HEK293 (cell line): ENCODE measurements around the gene ANKRD6.
"Not testable (repeated sequence)": the region's sequence is repeated elsewhere in the genome, so short reads cannot be mapped to it uniquely, and the experiment has no call there.

Experiments used
- CTCF ChIA-PET: fragments of 350-600 bp; formaldehyde crosslinking; extraction: SDS; loops from one replicate; lab custom pipeline; 2021; ENCODE audit warnings: antibody characterized with exemption; lab: Yijun Ruan, JAX
- POLR2A ChIA-PET: fragments of 300-600 bp; formaldehyde crosslinking; extraction: SDS; loops from one replicate; lab custom pipeline; 2020; ENCODE audit warnings: antibody characterized with exemption, inconsistent platforms; lab: Yijun Ruan, JAX
- H3K27ac ChIP-seq: fragments of 200-500 bp; sonication (Bioruptor generic); 2 replicates; pipeline ENCODE4 v1.5.1; 2014; ENCODE audit warnings: low read depth, low read length, control low read depth, inconsistent platforms; ENCODE audit errors: extremely low read depth
- H3K36me3 ChIP-seq, 2 experiments: fragments of 200-500 bp in 1 of 2; sonication (Bioruptor generic) in 1 of 2; 1 replicate in 1 of 2; 2 replicates in 1 of 2; pipeline ENCODE4 v1.5.1; 2014 to 2017; ENCODE audit warnings: inconsistent platforms in 2 of 2, low read length in 2 of 2; ENCODE audit not compliant: control insufficient read depth in 2 of 2, insufficient read depth in 1 of 2
- H3K4me1 ChIP-seq: fragments of 200-500 bp; sonication (Bioruptor generic); 2 replicates; pipeline ENCODE4 v1.5.1; 2014; ENCODE audit warnings: mild to moderate bottlenecking, low read length, inconsistent platforms; ENCODE audit not compliant: control insufficient read depth, insufficient read depth
- H3K4me3 ChIP-seq: 2 replicates; pipeline ENCODE4 v1.5.1; 2011; ENCODE audit warnings: low read depth, mild to moderate bottlenecking, control low read depth, low read length, moderate library complexity
- H3K9me3 ChIP-seq: fragments of 200-500 bp; sonication (Bioruptor generic); 2 replicates; pipeline ENCODE4 v1.5.1; 2014; ENCODE audit warnings: low read depth, low read length, inconsistent platforms; ENCODE audit not compliant: control insufficient read depth, insufficient read depth
- KLF1 ChIP-seq: fragments of 450-650 bp; formaldehyde crosslinking; IDR thresholded peaks from 2 replicates; pipeline ENCODE4 v1.5.1; 2016; ENCODE audit warnings: missing biosample characterization, missing genetic modification characterization
- SETDB1 ChIP-seq: IDR thresholded peaks from one replicate; pipeline ENCODE4 v1.6.1; 2017; ENCODE audit warnings: mild to moderate bottlenecking, low read length, moderate library complexity, mixed read lengths; ENCODE audit not compliant: insufficient read length
- ZNF280D ChIP-seq: fragments of 450-650 bp; formaldehyde crosslinking; IDR thresholded peaks from 2 replicates; pipeline ENCODE4 v1.5.1; 2016; ENCODE audit warnings: missing biosample characterization, missing genetic modification characterization
- ZNF335 ChIP-seq: fragments of 450-650 bp; formaldehyde crosslinking; conservative IDR thresholded peaks from 2 replicates; pipeline ENCODE4 v1.5.1; 2016; ENCODE audit warnings: missing biosample characterization, missing genetic modification characterization
- ZNF548 ChIP-seq: fragments of 450-650 bp; formaldehyde crosslinking; IDR thresholded peaks from 2 replicates; pipeline ENCODE4 v1.5.1; 2016; ENCODE audit warnings: missing biosample characterization, missing genetic modification characterization
- ZNF621 ChIP-seq: fragments of 450-650 bp; formaldehyde crosslinking; IDR thresholded peaks from 2 replicates; pipeline ENCODE4 v1.5.1; 2017; ENCODE audit warnings: missing biosample characterization, missing genetic modification characterization
- ZNF776 ChIP-seq: fragments of 450-650 bp; formaldehyde crosslinking; IDR thresholded peaks from 2 replicates; pipeline ENCODE4 v1.5.0; 2017; ENCODE audit warnings: missing biosample characterization, missing genetic modification characterization, borderline replicate concordance
- ZNF843 ChIP-seq: fragments of 450-650 bp; formaldehyde crosslinking; IDR thresholded peaks from 2 replicates; pipeline ENCODE4 v1.5.1; 2016; ENCODE audit warnings: missing biosample characterization, missing genetic modification characterization
- TF ChIP-seq, protein P1 (sequence below): fragments of 450-650 bp; formaldehyde crosslinking; IDR thresholded peaks from 2 replicates; pipeline ENCODE4 v1.5.1; 2017; ENCODE audit warnings: missing biosample characterization, missing genetic modification characterization
- TF ChIP-seq, protein P2 (sequence below): fragments of 450-650 bp; formaldehyde crosslinking; IDR thresholded peaks from 2 replicates; pipeline ENCODE4 v1.5.1; 2016; ENCODE audit warnings: missing biosample characterization, missing genetic modification characterization
- TF ChIP-seq, protein P3 (sequence below): fragments of 450-650 bp; formaldehyde crosslinking; IDR thresholded peaks from 2 replicates; pipeline ENCODE4 v1.5.1; 2016; ENCODE audit warnings: missing biosample characterization, missing genetic modification characterization

The ANKRD6 gene

GRCh38 chr6:89393659-89394058, 39.3 kb upstream of the ANKRD6 start:
- POLR2A ChIA-PET, result no interaction called here
- Histone ChIP-seq H3K4me3 (no peak overlapping the region), H3K4me1 (no peaks in the 10 kb centered on the region), H3K27ac (no peak overlapping the region), H3K9me3 (no peaks in the 10 kb centered on the region), H3K36me3 (peaks cover 0 to 4% of the 10 kb centered on the region in 2 experiments; a peak in 1 of 3 replicates)
- TF ChIP-seq ZNF776 (no peak), SETDB1 (peak; percentile 89), ZNF280D (tag by site-specific recombination) (peak; percentile 85; the same call in 1 of the 2 replicates)
- CTCF ChIA-PET, result no interaction called here

DNA sequence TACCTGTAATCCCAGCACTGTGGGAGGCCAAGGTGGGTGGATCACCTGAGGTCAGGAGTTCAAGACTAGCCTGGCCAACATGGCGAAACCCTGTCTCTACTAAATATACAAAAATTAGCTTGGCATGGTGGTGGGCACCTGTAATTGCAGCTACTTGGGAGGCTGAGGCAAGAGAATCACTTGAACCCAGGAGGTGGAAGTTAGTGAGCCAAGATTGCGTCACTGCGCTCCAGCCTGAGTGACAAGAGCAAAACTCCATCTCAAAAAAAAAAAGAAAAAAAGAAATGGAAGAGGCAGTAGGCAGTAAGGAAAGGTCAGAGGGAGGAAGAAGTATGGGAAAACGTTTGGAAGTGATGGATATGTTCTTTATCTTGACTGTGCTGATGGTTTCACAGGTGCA, 35.1 kb upstream of the ANKRD6 start:
- H3K4me3 ChIP-seq, H3K9me3 ChIP-seq, H3K4me1 ChIP-seq, H3K36me3 ChIP-seq, POLR2A ChIA-PET, H3K27ac ChIP-seq: not testable (repeated sequence)
- CTCF ChIA-PET, result interaction anchor here (1.2 to 2.8 kb wide), 2 partner anchors 22 to 26 kb away, joined by 3 to 12 read pairs; no protein-coding TSS in a partner anchor

- TF ChIP-seq, protein P1, sequence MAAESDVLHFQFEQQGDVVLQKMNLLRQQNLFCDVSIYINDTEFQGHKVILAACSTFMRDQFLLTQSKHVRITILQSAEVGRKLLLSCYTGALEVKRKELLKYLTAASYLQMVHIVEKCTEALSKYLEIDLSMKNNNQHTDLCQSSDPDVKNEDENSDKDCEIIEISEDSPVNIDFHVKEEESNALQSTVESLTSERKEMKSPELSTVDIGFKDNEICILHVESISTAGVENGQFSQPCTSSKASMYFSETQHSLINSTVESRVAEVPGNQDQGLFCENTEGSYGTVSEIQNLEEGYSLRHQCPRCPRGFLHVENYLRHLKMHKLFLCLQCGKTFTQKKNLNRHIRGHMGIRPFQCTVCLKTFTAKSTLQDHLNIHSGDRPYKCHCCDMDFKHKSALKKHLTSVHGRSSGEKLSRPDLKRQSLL (tag by site-specific recombination), result no peak
- TF ChIP-seq KLF1 (tag by site-specific recombination) (no peak), ZNF843 (tag by site-specific recombination) (no peak), ZNF621 (tag by site-specific recombination) (no peak), ZNF548 (tag by site-specific recombination) (no peak), ZNF335 (tag by site-specific recombination) (no peak)
- TF ChIP-seq, protein P2, sequence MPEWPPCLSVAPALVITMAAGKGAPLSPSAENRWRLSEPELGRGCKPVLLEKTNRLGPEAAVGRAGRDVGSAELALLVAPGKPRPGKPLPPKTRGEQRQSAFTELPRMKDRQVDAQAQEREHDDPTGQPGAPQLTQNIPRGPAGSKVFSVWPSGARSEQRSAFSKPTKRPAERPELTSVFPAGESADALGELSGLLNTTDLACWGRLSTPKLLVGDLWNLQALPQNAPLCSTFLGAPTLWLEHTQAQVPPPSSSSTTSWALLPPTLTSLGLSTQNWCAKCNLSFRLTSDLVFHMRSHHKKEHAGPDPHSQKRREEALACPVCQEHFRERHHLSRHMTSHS (tag by site-specific recombination), result no peak
- TF ChIP-seq, protein P3, sequence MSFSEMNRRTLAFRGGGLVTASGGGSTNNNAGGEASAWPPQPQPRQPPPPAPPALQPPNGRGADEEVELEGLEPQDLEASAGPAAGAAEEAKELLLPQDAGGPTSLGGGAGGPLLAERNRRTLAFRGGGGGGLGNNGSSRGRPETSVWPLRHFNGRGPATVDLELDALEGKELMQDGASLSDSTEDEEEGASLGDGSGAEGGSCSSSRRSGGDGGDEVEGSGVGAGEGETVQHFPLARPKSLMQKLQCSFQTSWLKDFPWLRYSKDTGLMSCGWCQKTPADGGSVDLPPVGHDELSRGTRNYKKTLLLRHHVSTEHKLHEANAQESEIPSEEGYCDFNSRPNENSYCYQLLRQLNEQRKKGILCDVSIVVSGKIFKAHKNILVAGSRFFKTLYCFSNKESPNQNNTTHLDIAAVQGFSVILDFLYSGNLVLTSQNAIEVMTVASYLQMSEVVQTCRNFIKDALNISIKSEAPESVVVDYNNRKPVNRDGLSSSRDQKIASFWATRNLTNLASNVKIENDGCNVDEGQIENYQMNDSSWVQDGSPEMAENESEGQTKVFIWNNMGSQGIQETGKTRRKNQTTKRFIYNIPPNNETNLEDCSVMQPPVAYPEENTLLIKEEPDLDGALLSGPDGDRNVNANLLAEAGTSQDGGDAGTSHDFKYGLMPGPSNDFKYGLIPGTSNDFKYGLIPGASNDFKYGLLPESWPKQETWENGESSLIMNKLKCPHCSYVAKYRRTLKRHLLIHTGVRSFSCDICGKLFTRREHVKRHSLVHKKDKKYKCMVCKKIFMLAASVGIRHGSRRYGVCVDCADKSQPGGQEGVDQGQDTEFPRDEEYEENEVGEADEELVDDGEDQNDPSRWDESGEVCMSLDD, result no peak
- CTCF ChIA-PET, result interaction anchor here (0.7 to 2.8 kb wide), 2 partner anchors 18 to 27 kb away, joined by 4 to 12 read pairs; no protein-coding TSS in a partner anchor
- Histone ChIP-seq H3K36me3 (no peaks in the 10 kb centered on the region), H3K4me3 (no peak overlapping the region), H3K27ac (no peak overlapping the region), H3K4me1 (no peaks in the 10 kb centered on the region), H3K9me3 (no peaks in the 10 kb centered on the region)
- POLR2A ChIA-PET, result interaction anchor here (0.6 kb wide), 1 partner anchor 1701 kb away, joined by 3 read pairs; no protein-coding TSS in a partner anchor
Measured at GRCh38 chr6:89398762-89399525, 34.0 kb upstream of the ANKRD6 start.
